Right kidney (tissue), 1 donor: ENCODE data around the gene ST3GAL2.
"Not testable (repeated sequence)": the region's sequence is repeated elsewhere in the genome, so short reads cannot be mapped to it uniquely, and the experiment has no call there.

Experiments used
- DNase-seq: peaks from one replicate; pipeline ENCODE4 v3.0.0-alpha.2; 2016

ST3GAL2 gene

GRCh38 chr16:70418274-70418992, 20.5 kb downstream of the ST3GAL2 start:
- DNase-seq = no peak

GRCh38 chr16:70417661-70418060, 21.2 kb downstream of the ST3GAL2 start:
- DNase-seq = no peak

- DNase-seq = no peak
Observed at GRCh38 chr16:70416748-70417616, 21.9 kb downstream of the ST3GAL2 start.

GRCh38 chr16:70413572-70413971, 25.3 kb downstream of the ST3GAL2 start:
- DNase-seq = not testable (repeated sequence)

GRCh38 chr16:70412385-70412784, 26.5 kb downstream of the ST3GAL2 start:
- no peak for DNase-seq

GRCh38 chr16:70410734-70411133, 28.2 kb downstream of the ST3GAL2 start:
- DNase-seq = no peak

- DNase-seq = no peak
Observed at GRCh38 chr16:70407811-70408274, 31.1 kb downstream of the ST3GAL2 start.

- not testable (repeated sequence) for DNase-seq
Observed at GRCh38 chr16:70406104-70406503, 32.8 kb downstream of the ST3GAL2 start.

GRCh38 chr16:70402916-70403659, 35.8 kb downstream of the ST3GAL2 start:
- no peak for DNase-seq

- DNase-seq = no peak
Observed at GRCh38 chr16:70399951-70400350, 38.9 kb downstream of the ST3GAL2 start.

GRCh38 chr16:70399381-70399780, 39.5 kb downstream of the ST3GAL2 start:
- no peak for DNase-seq

- no peak for DNase-seq
Observed at GRCh38 chr16:70398177-70398743, 40.6 kb downstream of the ST3GAL2 start.

GRCh38 chr16:70396246-70396904, 42.5 kb downstream of the ST3GAL2 start:
- no peak for DNase-seq

- DNase-seq = no peak
Observed at GRCh38 chr16:70395345-70395901, 43.5 kb downstream of the ST3GAL2 start.

- DNase-seq = no peak
Observed at GRCh38 chr16:70394853-70395252, 44.0 kb downstream of the ST3GAL2 start.

GRCh38 chr16:70393662-70394061, 45.2 kb downstream of the ST3GAL2 start:
- no peak for DNase-seq

GRCh38 chr16:70392606-70393005, 46.3 kb downstream of the ST3GAL2 start:
- no peak for DNase-seq

- DNase-seq = no peak
Observed at GRCh38 chr16:70391881-70392481, 46.9 kb downstream of the ST3GAL2 start.

GRCh38 chr16:70391446-70391845, 47.5 kb downstream of the ST3GAL2 start:
- DNase-seq = no peak

- no peak for DNase-seq
Observed at GRCh38 chr16:70390774-70391173, 48.1 kb downstream of the ST3GAL2 start.
